ENCODE results near the gene STRBP. TPM values are rescaled to one million over a fixed set of nuclear protein-coding genes. Genes with fewer than 3 reads are reported as not detected.

STRBP gene
- total RNA-seq, 1 experiment from 2014 or later, result 74.0 TPM

GRCh38 chr9:123162791-123163345 is 105.5 kb downstream of the STRBP start:
- Histone ChIP-seq H2BK5ac (ENCODE audit: insufficient read length, low read length) (no peak overlapping the region), H3K79me2 (ENCODE audit: insufficient read depth, low read length) (no peaks in the 10 kb centered on the region), H2BK12ac (ENCODE audit: insufficient read length, low read depth, low read length) (no peak overlapping the region), H3K9me3 (ENCODE audit: control insufficient read depth, low read depth, low read length) (no peaks in the 10 kb centered on the region), H2BK120ac (ENCODE audit: low read depth, low read length, poor library complexity, severe bottlenecking) (no peak overlapping the region), H3T11ph (ENCODE audit: low read length) (no peak overlapping the region), H2AFZ (ENCODE audit: low read length) (no peak overlapping the region), H2BK15ac (ENCODE audit: low read depth, low read length) (no peak overlapping the region), H3K27me3 (ENCODE audit: insufficient read depth, low read length) (no peaks in the 10 kb centered on the region), H3K9ac (ENCODE audit: extremely low read depth, insufficient read length, low read length) (no peak overlapping the region), H3K14ac (ENCODE audit: insufficient read depth, low read length) (no peak overlapping the region), H3K23ac (ENCODE audit: insufficient read length, low read depth, low read length) (no peak overlapping the region), H3K56ac (ENCODE audit: insufficient read length, low read depth, low read length) (no peak overlapping the region), H2AK5ac (ENCODE audit: insufficient read length, low read length) (no peak overlapping the region), H3K4ac (ENCODE audit: low read depth, low read length) (no peak overlapping the region), H4K20me1 (ENCODE audit: control insufficient read depth, insufficient read depth, insufficient read length) (no peaks in the 10 kb centered on the region), H3K4me2 (ENCODE audit: insufficient read depth, insufficient read length, low read length) (no peak overlapping the region), H3K79me1 (ENCODE audit: insufficient read depth, low read depth, low read length, poor library complexity, severe bottlenecking) (no peaks in the 10 kb centered on the region), H4K5ac (ENCODE audit: insufficient read length, low read depth, low read length) (no peak overlapping the region), H3K4me1 (ENCODE audit: insufficient read depth, low read length) (no peaks in the 10 kb centered on the region; the same call in 1 of the 2 replicates), H4K8ac (replicated peaks; ENCODE audit: insufficient read length, low read depth, low read length) (no peak overlapping the region), H2BK20ac (ENCODE audit: low read depth, low read length, poor library complexity, severe bottlenecking) (no peak overlapping the region), H3K27ac (ENCODE audit: insufficient read length, low read depth, low read length) (no peak overlapping the region), H3K23me2 (ENCODE audit: insufficient read length, low read depth, low read length, poor library complexity, severe bottlenecking) (no peaks in the 10 kb centered on the region), H3K18ac (ENCODE audit: insufficient read length, low read depth, low read length) (no peak overlapping the region), H4K91ac (ENCODE audit: insufficient read length, low read depth, low read length) (no peak overlapping the region)
- DNase-seq, result no peak
- no peak overlapping the region for H3K4me3 Mint-ChIP-seq
- peak overlapping the region in 1 of 3 experiments; percentile 67; a peak in 2 of 7 replicates for H3K27ac Mint-ChIP-seq
- no peaks in the 10 kb centered on the region for H3K9me3 Mint-ChIP-seq
- peaks cover 2 to 6% (median 4%) of the 10 kb centered on the region in 3 experiments; a peak in 4 of 7 replicates for H3K36me3 Mint-ChIP-seq (ENCODE audit: insufficient read depth in 1 of 3, low read depth in 3 of 3)
- no CpG with 5 or more reads among the region's 2 CpGs for WGBS (ENCODE audit: extremely low coverage, insufficient read length, low lambda C conversion rate)
- TF ChIP-seq CTCF (conservative IDR thresholded peaks at IDR 0.05), result no peak
- no peaks in the 10 kb centered on the region; the same call in 1 of the 2 replicates for H3K27me3 Mint-ChIP-seq (ENCODE audit: low read depth)
- peaks cover 5 to 7% of the 10 kb centered on the region in 2 experiments; a peak in 3 of 4 replicates for H3K4me1 Mint-ChIP-seq
